HepG2 (cell line): ENCODE data around the gene SCP2. TPM values are rescaled to one million over a fixed set of nuclear protein-coding genes. Genes with fewer than 3 reads are reported as not detected.
A peak's percentile ranks its signal among the peaks of the same experiment; 100 is the strongest.

Experiments used
- EP300 ChIP-seq, 3 experiments: sonication (generic) in 1 of 3; formaldehyde crosslinking in 1 of 3; IDR thresholded peaks; 2 replicates each; pipeline versions ENCODE4 v1.5.1 to v1.6.1; 2011 to 2020; ENCODE audit warnings: low read depth in 2 of 3, low read length in 2 of 3, borderline replicate concordance in 1 of 3, improper control_type of control experiment in 1 of 3, mild to moderate bottlenecking in 1 of 3, missing genetic modification reagents in 1 of 3, moderate library complexity in 1 of 3
- HDAC2 ChIP-seq: sonication (generic); formaldehyde crosslinking; IDR thresholded peaks from 2 replicates; pipeline ENCODE4 v1.4.0; 2020; ENCODE audit warnings: missing genetic modification reagents
- HNRNPUL1 ChIP-seq: fragments of 200-400 bp; formaldehyde crosslinking; IDR thresholded peaks from 2 replicates; pipeline ENCODE4 v1.6.1; 2017; ENCODE audit warnings: low read depth, mild to moderate bottlenecking, low read length, moderate library complexity
- MED1 ChIP-seq: sonication (generic); formaldehyde crosslinking; IDR thresholded peaks from 2 replicates; pipeline ENCODE4 v1.4.0; 2020; ENCODE audit warnings: missing genetic modification reagents
- SP4 ChIP-seq: sonication (generic); formaldehyde crosslinking; IDR thresholded peaks from 2 replicates; pipeline ENCODE4 v1.8.1; 2023; ENCODE audit warnings: mild to moderate bottlenecking, missing genetic modification reagents
- XBP1 ChIP-seq: sonication (generic); formaldehyde crosslinking; IDR thresholded peaks from 2 replicates; pipeline ENCODE4 v1.5.0; 2020; ENCODE audit warnings: missing genetic modification reagents
- ZNF12 ChIP-seq: sonication (generic); formaldehyde crosslinking; IDR thresholded peaks from 2 replicates; pipeline ENCODE4 v1.5.0; 2020; ENCODE audit warnings: missing genetic modification reagents
- ZNF430 ChIP-seq: sonication (generic); formaldehyde crosslinking; IDR thresholded peaks from 2 replicates; pipeline ENCODE4 v1.9.0; 2021; ENCODE audit warnings: mild to moderate bottlenecking, missing genetic modification reagents
- ZNF501 ChIP-seq: sonication (generic); formaldehyde crosslinking; IDR thresholded peaks from 2 replicates; pipeline ENCODE4 v1.5.1; 2020; ENCODE audit warnings: mild to moderate bottlenecking, moderate library complexity, missing genetic modification reagents
- ZNF749 ChIP-seq: sonication (generic); formaldehyde crosslinking; IDR thresholded peaks from 2 replicates; pipeline ENCODE4 v1.8.0; 2022; ENCODE audit warnings: mild to moderate bottlenecking, missing genetic modification reagents, moderate library complexity, borderline replicate concordance
- polyA plus RNA-seq, 8 experiments: library from polyadenylated mRNA; depleted of rRNA in 3 of 8; stranded (reverse) in 7 of 8; unstranded in 1 of 8; fragments of >200 nt; fragmentation: Illumina TruSeq in 4 of 8; extraction: Trizol in 4 of 8; gene quantifications; 2 replicates each; pipeline versions ENCODE4 v1.2.1 to v1.2.3, GENCODE V29; 2011 to 2016; ENCODE audit warnings: low read depth in 4 of 8, missing spikeins in 1 of 8, mixed read lengths in 1 of 8; ENCODE audit not compliant: insufficient read depth in 1 of 8
- total RNA-seq, 5 experiments: library from RNA; depleted of rRNA; stranded (reverse); fragments of >200 nt; fragmentation: Illumina TruSeq; extraction: Trizol; gene quantifications; 2 replicates each; pipeline ENCODE4 v1.2.3, GENCODE V29; 2016; ENCODE audit warnings: low read depth in 1 of 5
- TF ChIP-seq, protein P1 (sequence below): sonication (generic); formaldehyde crosslinking; IDR thresholded peaks from 2 replicates; pipeline ENCODE4 v1.8.0; 2022; ENCODE audit warnings: low read depth, missing genetic modification reagents
- TF ChIP-seq, protein P2 (sequence below): sonication (generic); formaldehyde crosslinking; IDR thresholded peaks from 2 replicates; pipeline ENCODE4 v1.4.0; 2020; ENCODE audit warnings: mild to moderate bottlenecking, missing genetic modification reagents
- TF ChIP-seq, protein P3 (sequence below): sonication (generic); formaldehyde crosslinking; IDR thresholded peaks from 2 replicates; pipeline ENCODE4 v1.4.0; 2020; ENCODE audit warnings: missing genetic modification reagents
- TF ChIP-seq, protein P4 (sequence below): sonication (generic); formaldehyde crosslinking; IDR thresholded peaks from 2 replicates; pipeline ENCODE4 v1.5.0; 2020; ENCODE audit warnings: mild to moderate bottlenecking, missing genetic modification reagents
- TF ChIP-seq, protein P5 (sequence below): sonication (generic); formaldehyde crosslinking; conservative IDR thresholded peaks from 2 replicates; pipeline ENCODE4 v1.8.1; 2023; ENCODE audit warnings: missing genetic modification reagents
- TF ChIP-seq, protein P6 (sequence below): IDR thresholded peaks from 2 replicates; pipeline ENCODE4 v1.6.1; 2012; ENCODE audit warnings: low read depth, low read length, improper control_type of control experiment
- TF ChIP-seq, protein P7 (sequence below): sonication (generic); formaldehyde crosslinking; IDR thresholded peaks from 2 replicates; pipeline ENCODE4 v1.4.0; 2020; ENCODE audit warnings: missing genetic modification reagents, borderline replicate concordance

Gene SCP2
- total and polyA plus RNA-seq, 2 of the 13 experiments (the other 11 are each of a cell fraction or from before 2014, with no cell fraction given) = 59.0 to 133 TPM

DNA sequence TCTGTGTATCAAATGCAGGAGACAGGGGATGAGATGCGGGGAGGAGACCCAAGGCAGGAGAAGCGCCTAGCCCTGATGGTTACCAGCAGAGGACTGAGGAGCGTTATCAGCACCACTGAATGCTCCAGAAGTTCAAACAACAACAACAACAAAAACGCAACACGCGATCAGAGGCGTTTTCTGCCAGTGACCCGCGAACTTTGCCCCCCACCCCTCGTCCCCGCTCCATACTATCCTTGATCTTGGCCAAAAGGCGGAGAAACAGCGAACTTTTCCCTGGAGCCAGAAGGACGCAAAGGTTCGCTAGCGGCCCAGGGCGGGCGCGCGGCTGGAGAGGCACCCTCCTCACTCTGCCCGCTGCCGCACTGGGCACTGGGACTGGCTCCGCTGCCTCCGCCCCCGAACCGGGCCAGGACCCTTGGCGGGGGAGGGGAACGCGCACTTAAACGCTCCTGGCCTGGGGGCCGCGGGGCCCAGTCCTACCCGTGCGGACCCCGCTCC is 6.2 kb upstream of the SCP2 start (continued):
- TF ChIP-seq HNRNPUL1 = no peak
- TF ChIP-seq, protein P1, sequence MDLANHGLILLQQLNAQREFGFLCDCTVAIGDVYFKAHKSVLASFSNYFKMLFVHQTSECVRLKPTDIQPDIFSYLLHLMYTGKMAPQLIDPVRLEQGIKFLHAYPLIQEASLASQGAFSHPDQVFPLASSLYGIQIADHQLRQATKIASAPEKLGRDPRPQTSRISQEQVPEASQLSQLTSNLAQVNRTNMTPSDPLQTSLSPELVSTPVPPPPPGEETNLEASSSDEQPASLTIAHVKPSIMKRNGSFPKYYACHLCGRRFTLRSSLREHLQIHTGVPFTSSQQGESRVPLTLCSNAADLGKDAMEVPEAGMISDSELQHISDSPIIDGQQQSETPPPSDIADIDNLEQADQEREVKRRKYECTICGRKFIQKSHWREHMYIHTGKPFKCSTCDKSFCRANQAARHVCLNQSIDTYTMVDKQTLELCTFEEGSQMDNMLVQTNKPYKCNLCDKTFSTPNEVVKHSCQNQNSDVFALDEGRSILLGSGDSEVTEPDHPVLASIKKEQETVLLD = no peak
- TF ChIP-seq, protein P2, sequence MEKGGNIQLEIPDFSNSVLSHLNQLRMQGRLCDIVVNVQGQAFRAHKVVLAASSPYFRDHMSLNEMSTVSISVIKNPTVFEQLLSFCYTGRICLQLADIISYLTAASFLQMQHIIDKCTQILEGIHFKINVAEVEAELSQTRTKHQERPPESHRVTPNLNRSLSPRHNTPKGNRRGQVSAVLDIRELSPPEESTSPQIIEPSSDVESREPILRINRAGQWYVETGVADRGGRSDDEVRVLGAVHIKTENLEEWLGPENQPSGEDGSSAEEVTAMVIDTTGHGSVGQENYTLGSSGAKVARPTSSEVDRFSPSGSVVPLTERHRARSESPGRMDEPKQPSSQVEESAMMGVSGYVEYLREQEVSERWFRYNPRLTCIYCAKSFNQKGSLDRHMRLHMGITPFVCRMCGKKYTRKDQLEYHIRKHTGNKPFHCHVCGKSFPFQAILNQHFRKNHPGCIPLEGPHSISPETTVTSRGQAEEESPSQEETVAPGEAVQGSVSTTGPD (CRISPR knock-in tag) = no peak
- TF ChIP-seq, protein P3, sequence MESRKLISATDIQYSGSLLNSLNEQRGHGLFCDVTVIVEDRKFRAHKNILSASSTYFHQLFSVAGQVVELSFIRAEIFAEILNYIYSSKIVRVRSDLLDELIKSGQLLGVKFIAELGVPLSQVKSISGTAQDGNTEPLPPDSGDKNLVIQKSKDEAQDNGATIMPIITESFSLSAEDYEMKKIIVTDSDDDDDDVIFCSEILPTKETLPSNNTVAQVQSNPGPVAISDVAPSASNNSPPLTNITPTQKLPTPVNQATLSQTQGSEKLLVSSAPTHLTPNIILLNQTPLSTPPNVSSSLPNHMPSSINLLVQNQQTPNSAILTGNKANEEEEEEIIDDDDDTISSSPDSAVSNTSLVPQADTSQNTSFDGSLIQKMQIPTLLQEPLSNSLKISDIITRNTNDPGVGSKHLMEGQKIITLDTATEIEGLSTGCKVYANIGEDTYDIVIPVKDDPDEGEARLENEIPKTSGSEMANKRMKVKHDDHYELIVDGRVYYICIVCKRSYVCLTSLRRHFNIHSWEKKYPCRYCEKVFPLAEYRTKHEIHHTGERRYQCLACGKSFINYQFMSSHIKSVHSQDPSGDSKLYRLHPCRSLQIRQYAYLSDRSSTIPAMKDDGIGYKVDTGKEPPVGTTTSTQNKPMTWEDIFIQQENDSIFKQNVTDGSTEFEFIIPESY (CRISPR knock-in tag) = no peak
- TF ChIP-seq ZNF501 = no peak
- TF ChIP-seq, protein P4, sequence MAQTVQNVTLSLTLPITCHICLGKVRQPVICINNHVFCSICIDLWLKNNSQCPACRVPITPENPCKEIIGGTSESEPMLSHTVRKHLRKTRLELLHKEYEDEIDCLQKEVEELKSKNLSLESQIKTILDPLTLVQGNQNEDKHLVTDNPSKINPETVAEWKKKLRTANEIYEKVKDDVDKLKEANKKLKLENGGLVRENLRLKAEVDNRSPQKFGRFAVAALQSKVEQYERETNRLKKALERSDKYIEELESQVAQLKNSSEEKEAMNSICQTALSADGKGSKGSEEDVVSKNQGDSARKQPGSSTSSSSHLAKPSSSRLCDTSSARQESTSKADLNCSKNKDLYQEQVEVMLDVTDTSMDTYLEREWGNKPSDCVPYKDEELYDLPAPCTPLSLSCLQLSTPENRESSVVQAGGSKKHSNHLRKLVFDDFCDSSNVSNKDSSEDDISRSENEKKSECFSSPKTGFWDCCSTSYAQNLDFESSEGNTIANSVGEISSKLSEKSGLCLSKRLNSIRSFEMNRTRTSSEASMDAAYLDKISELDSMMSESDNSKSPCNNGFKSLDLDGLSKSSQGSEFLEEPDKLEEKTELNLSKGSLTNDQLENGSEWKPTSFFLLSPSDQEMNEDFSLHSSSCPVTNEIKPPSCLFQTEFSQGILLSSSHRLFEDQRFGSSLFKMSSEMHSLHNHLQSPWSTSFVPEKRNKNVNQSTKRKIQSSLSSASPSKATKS (CRISPR knock-in tag) = no peak
- TF ChIP-seq, protein P5, sequence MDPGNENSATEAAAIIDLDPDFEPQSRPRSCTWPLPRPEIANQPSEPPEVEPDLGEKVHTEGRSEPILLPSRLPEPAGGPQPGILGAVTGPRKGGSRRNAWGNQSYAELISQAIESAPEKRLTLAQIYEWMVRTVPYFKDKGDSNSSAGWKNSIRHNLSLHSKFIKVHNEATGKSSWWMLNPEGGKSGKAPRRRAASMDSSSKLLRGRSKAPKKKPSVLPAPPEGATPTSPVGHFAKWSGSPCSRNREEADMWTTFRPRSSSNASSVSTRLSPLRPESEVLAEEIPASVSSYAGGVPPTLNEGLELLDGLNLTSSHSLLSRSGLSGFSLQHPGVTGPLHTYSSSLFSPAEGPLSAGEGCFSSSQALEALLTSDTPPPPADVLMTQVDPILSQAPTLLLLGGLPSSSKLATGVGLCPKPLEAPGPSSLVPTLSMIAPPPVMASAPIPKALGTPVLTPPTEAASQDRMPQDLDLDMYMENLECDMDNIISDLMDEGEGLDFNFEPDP (CRISPR knock-in tag) = no peak
- no peak for TF ChIP-seq EP300 (IDR thresholded peaks at IDR 0.05; ENCODE audit: low read depth in 2 of 2, low read length in 2 of 2)
- no peak for TF ChIP-seq EP300 (CRISPR knock-in tag; IDR thresholded peaks at IDR 0.05; ENCODE audit: borderline replicate concordance)
- TF ChIP-seq MED1 (CRISPR knock-in tag) = peak; percentile 30; the same call in 1 of the 2 replicates
- no peak for TF ChIP-seq ZNF12 (CRISPR knock-in tag)
- TF ChIP-seq SP4 = no peak
- no peak for TF ChIP-seq XBP1
- TF ChIP-seq, protein P6, sequence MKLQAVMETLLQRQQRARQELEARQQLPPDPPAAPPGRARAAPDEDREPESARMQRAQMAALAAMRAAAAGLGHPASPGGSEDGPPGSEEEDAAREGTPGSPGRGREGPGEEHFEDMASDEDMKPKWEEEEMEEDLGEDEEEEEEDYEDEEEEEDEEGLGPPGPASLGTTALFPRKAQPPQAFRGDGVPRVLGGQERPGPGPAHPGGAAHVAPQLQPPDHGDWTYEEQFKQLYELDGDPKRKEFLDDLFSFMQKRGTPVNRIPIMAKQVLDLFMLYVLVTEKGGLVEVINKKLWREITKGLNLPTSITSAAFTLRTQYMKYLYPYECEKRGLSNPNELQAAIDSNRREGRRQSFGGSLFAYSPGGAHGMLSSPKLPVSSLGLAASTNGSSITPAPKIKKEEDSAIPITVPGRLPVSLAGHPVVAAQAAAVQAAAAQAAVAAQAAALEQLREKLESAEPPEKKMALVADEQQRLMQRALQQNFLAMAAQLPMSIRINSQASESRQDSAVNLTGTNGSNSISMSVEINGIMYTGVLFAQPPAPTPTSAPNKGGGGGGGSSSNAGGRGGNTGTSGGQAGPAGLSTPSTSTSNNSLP = no peak
- TF ChIP-seq, protein P7, sequence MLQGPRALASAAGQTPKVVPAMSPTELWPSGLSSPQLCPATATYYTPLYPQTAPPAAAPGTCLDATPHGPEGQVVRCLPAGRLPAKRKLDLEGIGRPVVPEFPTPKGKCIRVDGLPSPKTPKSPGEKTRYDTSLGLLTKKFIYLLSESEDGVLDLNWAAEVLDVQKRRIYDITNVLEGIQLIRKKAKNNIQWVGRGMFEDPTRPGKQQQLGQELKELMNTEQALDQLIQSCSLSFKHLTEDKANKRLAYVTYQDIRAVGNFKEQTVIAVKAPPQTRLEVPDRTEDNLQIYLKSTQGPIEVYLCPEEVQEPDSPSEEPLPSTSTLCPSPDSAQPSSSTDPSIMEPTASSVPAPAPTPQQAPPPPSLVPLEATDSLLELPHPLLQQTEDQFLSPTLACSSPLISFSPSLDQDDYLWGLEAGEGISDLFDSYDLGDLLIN (CRISPR knock-in tag) = no peak
- TF ChIP-seq ZNF749 (CRISPR knock-in tag) = no peak
- TF ChIP-seq HDAC2 (CRISPR knock-in tag) = no peak
- TF ChIP-seq ZNF430 (CRISPR knock-in tag) = no peak
